ENCODE data around the gene PLB1. TPM values are rescaled to one million over a fixed set of nuclear protein-coding genes. Genes with fewer than 3 reads are reported as not detected.

PLB1 gene
- polyA plus RNA-seq, 2 of the 4 experiments (the other 2 are of a cell fraction) = 0.26 to 1.4 TPM

- FAIRE-seq (no peak), DNase-seq (ENCODE audit: low read depth in 1 of 2, low spot score in 1 of 2) (no peak), ATAC-seq (no peak)
- POLR2A ChIA-PET = no interaction called here
- CTCF ChIA-PET = interaction anchor here (0.9 to 1.7 kb wide), 4 partner anchors 10 to 292 kb away, joined by 4 to 9 read pairs (median 4); no protein-coding TSS in a partner anchor
- no peak overlapping the region for H3K27ac ChIP-seq
- H3K4me3 ChIP-seq = no peak overlapping the region
- H3K9me3 ChIP-seq = no peaks in the 10 kb centered on the region
- peaks cover 14% of the 10 kb centered on the region for H3K4me1 ChIP-seq
- no peak for TF ChIP-seq POLR2AphosphoS2 (conservative IDR thresholded peaks at IDR 0.05; ENCODE audit: low read length)
- TF ChIP-seq GATA3 (IDR thresholded peaks at IDR 0.05; ENCODE audit: borderline replicate concordance) = no peak
- no peak for TF ChIP-seq HOXB5 (CRISPR knock-in tag; IDR thresholded peaks at IDR 0.05)
- TF ChIP-seq BCL3 (IDR thresholded peaks at IDR 0.05) = no peak
- no peak for TF ChIP-seq RCOR1 (IDR thresholded peaks at IDR 0.05; ENCODE audit: low read depth, low read length)
- no peak for TF ChIP-seq ZFP36 (IDR thresholded peaks at IDR 0.05; ENCODE audit: borderline replicate concordance, partially characterized antibody)
- H3K4me2 ChIP-seq = no peak overlapping the region
- WGBS (ENCODE audit: missing lambda C conversion rate) = 67% methylated on average over 2 of the region's 2 CpGs
Measured at GRCh38 chr2:28688818-28689217, 193.0 kb downstream of the PLB1 start.

DNA sequence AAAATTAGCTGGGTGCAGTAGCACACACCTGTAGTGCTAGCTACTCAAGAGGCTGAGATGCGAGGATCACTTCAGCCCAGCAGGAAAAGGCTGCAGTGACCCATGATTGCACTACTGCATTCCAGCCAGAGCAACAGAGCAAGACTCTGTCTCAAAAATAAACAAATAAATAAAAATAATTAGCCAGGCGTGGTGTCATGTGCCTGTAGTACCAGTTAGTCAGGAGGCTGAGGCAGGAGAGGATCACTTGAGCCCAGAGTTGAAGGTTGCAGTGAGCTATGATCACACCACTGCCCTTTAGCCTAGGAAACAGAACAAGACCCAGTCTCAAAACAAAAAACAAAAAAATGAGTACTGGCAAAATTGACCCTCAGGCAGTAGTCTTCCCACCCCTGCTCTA lies 193.9 kb downstream of the PLB1 start:
- CTCF ChIA-PET = interaction anchor here (0.9 to 1.7 kb wide), 4 partner anchors 9 to 96 kb away, joined by 3 to 9 read pairs (median 4); no protein-coding TSS in a partner anchor
- POLR2A ChIA-PET = no interaction called here
- DNase-seq (ENCODE audit: low read depth in 1 of 2, low spot score in 1 of 2) (no peak), FAIRE-seq (no peak), ATAC-seq (no peak)
- TF ChIP-seq CHD2 (IDR thresholded peaks at IDR 0.05; ENCODE audit: low read length, partially characterized antibody) (no peak), CHD4 (IDR thresholded peaks at IDR 0.05; ENCODE audit: borderline replicate concordance) (no peak), CBX2 (IDR thresholded peaks at IDR 0.05; ENCODE audit: borderline replicate concordance, low read depth) (no peak), TP53 (CRISPR knock-in tag; IDR thresholded peaks at IDR 0.05) (no peak), TFCP2L1 (CRISPR knock-in tag; IDR thresholded peaks at IDR 0.05) (no peak), HEYL (CRISPR knock-in tag; IDR thresholded peaks at IDR 0.05) (no peak), RCOR1 (IDR thresholded peaks at IDR 0.05; ENCODE audit: low read depth, low read length) (no peak), BHLHE40 (IDR thresholded peaks at IDR 0.05; ENCODE audit: low read depth, low read length) (no peak), RAD21 (conservative IDR thresholded peaks at IDR 0.05 in 1 of 2, IDR thresholded peaks at IDR 0.05 in 1 of 2) (no peak), FOSB (CRISPR knock-in tag; IDR thresholded peaks at IDR 0.05) (no peak)
- TF ChIP-seq, protein P1, sequence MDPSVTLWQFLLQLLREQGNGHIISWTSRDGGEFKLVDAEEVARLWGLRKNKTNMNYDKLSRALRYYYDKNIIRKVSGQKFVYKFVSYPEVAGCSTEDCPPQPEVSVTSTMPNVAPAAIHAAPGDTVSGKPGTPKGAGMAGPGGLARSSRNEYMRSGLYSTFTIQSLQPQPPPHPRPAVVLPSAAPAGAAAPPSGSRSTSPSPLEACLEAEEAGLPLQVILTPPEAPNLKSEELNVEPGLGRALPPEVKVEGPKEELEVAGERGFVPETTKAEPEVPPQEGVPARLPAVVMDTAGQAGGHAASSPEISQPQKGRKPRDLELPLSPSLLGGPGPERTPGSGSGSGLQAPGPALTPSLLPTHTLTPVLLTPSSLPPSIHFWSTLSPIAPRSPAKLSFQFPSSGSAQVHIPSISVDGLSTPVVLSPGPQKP (IDR thresholded peaks at IDR 0.05; ENCODE audit: low read depth, low read length) = no peak
- TF ChIP-seq, protein P2, sequence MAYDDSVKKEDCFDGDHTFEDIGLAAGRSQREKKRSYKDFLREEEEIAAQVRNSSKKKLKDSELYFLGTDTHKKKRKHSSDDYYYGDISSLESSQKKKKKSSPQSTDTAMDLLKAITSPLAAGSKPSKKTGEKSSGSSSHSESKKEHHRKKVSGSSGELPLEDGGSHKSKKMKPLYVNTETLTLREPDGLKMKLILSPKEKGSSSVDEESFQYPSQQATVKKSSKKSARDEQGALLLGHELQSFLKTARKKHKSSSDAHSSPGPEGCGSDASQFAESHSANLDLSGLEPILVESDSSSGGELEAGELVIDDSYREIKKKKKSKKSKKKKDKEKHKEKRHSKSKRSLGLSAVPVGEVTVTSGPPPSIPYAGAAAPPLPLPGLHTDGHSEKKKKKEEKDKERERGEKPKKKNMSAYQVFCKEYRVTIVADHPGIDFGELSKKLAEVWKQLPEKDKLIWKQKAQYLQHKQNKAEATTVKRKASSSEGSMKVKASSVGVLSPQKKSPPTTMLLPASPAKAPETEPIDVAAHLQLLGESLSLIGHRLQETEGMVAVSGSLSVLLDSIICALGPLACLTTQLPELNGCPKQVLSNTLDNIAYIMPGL (CRISPR knock-in tag; IDR thresholded peaks at IDR 0.05; ENCODE audit: borderline replicate concordance) = no peak
- no peaks in the 10 kb centered on the region for H3K9me3 ChIP-seq
- 72% methylated on average over 2 of the region's 2 CpGs for WGBS (ENCODE audit: missing lambda C conversion rate)
- no peak overlapping the region for H3K27ac ChIP-seq
- no peak overlapping the region for H3K4me2 ChIP-seq
- peaks cover 14% of the 10 kb centered on the region for H3K4me1 ChIP-seq
- no peak overlapping the region for H3K4me3 ChIP-seq

DNA sequence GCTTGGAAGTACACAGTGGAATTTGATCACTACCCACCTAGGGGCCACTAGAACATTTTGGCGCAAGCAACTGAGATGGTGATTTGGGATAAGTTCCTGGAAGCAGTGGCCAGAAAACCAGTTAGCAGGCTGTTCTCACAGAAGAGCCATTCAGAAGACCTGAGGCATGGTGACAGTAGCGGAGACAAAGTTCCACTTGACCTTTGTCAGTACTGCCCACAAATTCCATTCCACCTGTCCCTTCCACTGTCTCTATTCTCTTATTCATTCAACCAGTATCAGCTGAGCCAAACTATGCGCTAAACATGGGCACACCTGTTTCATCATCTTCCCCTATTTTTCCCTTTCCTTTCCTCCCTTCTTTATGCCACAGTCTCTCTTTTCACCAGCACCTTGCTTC lies 196.6 kb downstream of the PLB1 start:
- Histone ChIP-seq H3K27ac (peak overlapping the region; percentile 14 to 69; a peak in 4 of 6 replicates), H3K4me1 (peaks cover 14% of the 10 kb centered on the region), H3K4me3 (no peak overlapping the region), H3K9me3 (no peaks in the 10 kb centered on the region), H3K4me2 (peak overlapping the region; percentile 55)
- FAIRE-seq = no peak
- DNase-seq (ENCODE audit: low read depth in 1 of 2, low spot score in 1 of 2) = no peak
- ATAC-seq = no peak
- CTCF ChIA-PET = interaction anchor here (0.7 to 1.1 kb wide), 2 partner anchors 28 to 33 kb away, joined by 3 to 4 read pairs; no protein-coding TSS in a partner anchor
- 98% methylated on average over 3 of the region's 3 CpGs for WGBS (ENCODE audit: missing lambda C conversion rate)
- TF ChIP-seq MAX (IDR thresholded peaks at IDR 0.05) = no peak
- no peak for TF ChIP-seq ZSCAN20 (CRISPR knock-in tag; IDR thresholded peaks at IDR 0.05)
- POLR2A ChIA-PET = no interaction called here

All from A549 (cell line).